GM10847 (cell line): ENCODE measurements around the gene TLR2.

ENCODE experiments used
- POLR2A ChIP-seq: IDR thresholded peaks from 2 replicates; pipeline ENCODE4 v1.6.1; 2011; ENCODE audit not compliant: insufficient read length; ENCODE audit errors: extremely low read depth

TLR2 gene

DNA sequence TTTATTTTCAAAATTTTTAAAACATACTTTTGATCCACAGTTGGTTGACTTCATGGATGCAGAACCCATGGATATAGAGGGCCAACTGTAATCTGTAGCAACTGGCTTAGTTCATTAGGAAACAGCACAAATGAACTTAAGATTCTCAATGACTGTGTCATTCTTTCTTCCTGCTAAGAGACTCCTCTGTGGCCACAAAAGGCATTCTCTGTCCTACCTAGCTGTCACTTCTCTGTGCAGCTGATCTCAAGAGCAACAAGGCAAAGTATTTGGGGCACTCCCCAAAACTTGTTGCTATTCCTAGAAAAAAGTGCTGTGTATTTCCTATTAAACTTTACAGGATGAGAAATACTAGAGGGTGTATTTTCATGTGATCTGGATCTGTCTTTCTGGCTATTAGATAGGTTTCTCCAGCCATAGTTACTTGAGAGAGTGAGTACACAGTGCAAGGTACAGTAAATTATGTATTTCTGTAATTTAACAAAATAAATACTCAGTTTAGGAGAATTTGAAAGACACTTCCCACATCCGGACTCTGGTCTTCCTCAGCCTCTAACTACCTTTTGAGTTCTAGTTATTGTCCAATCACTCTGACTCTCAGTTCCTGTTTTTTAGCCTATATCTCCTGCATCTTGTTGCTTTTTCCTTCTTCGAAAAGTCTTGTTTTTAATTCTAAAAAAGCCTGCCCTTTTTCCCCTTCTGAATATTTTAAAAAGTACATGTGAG, 21.8 kb downstream of the TLR2 start:
- no peak for TF ChIP-seq POLR2A

DNA sequence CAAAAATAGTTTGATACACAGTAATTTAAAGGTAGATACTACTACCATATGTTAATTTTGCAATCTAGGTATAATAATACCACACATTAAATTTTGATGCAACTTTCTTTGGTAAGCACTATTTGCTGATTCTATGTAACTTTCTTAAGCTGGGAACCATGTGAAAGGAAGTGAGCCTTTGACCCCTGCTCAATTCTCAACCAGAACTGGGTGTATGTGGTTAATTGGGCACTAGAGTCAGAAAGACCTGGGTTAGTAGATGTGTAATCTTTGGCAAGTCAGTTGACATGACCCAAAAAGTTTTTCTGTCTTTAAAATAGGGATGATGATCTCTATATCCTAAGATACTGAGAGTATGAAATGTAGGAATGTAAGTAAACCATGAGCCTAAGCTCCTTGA, 22.4 kb downstream of the TLR2 start:
- no peak for TF ChIP-seq POLR2A

DNA sequence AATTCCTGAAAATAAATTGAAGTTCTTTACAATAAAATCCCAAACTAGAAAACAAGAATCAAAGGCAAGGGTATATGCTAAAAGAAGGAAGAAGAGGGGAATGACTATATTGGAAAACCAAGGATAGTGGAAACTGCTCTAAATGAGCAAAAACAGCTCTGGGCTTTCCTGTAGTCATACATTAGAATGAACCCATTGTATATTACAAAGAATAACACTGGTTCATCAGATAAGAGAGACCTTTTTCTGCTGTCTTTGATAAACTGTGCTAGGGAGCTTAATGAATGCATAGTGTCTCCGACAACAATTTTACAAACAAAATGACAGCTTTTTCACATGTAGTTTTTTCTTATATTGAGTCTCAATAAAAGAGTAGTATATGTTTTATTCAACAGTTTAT, 26.6 kb downstream of the TLR2 start:
- TF ChIP-seq POLR2A, result no peak

DNA sequence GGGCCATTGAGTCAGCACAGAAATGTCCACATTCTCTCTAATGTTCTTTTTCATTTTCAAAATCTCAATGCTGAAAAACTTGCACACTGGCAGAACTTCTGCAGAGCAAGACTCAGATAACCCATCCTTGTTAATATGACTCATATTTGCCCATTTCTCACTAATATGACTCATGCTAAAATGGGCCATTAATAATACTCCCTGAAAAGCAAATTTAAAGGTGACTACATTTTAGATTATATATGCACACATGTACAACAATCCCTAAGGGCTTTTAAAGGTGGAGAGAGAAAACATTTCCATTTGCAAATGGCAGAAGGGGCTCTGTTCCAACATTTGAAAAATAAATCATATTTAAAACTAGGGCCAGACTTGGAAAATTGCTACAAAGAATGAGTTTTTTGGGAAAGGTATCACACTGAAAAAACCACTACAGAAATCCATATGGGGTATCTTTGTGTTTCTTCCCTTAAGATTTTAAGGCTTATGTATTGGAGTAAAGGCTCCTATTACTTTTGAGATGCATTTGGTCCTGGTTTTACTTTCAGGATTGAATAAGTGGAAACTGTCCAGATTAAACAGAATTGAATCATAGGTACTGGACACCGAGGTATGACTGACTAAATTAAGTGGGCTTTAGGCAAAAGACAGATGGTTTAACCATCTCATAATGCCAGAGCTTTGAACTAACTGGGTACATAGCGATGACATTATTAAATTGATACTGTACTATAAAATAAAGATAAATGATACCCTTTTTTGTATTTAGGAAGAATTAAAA, 30.0 kb downstream of the TLR2 start:
- TF ChIP-seq POLR2A, result no peak

DNA sequence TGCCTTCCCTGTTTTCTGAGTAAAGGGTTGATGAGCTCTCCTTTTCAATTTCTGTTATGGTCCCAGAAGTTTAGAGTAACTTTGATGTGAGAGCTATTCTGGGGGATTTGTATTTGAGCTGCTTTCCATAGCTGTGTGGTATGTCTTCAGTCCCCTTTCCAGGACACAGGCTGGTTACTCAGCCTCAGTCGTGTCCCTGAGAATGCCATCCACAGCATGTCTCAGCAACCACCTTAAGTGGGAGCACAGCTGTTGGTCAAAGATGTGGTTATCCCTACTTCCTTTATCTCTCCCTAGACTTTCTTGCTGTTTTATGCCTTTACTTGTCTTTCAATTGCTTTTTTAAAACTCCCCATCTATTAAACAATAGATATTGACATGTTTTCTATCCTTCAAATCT, 38.0 kb downstream of the TLR2 start:
- no peak for TF ChIP-seq POLR2A

DNA sequence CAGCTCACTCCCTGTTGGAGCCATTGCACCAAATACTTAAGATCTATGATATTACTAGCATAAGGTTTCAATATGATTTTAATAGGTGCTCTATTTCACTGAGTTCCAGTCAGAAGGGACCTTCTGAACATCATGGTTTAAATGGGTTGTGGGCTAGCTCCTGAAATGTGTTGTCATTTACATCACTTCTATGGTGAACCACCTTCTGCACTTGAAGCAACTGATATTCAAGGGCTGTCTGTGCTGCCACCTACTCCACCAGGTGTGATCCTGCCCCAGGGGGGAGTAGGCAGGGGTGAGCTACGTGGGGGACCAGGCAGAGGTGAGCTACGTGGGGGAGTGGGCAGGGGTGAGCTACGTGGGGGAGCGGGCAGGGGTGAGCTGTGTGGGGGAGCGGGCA, 40.5 kb downstream of the TLR2 start:
- no peak for TF ChIP-seq POLR2A

DNA sequence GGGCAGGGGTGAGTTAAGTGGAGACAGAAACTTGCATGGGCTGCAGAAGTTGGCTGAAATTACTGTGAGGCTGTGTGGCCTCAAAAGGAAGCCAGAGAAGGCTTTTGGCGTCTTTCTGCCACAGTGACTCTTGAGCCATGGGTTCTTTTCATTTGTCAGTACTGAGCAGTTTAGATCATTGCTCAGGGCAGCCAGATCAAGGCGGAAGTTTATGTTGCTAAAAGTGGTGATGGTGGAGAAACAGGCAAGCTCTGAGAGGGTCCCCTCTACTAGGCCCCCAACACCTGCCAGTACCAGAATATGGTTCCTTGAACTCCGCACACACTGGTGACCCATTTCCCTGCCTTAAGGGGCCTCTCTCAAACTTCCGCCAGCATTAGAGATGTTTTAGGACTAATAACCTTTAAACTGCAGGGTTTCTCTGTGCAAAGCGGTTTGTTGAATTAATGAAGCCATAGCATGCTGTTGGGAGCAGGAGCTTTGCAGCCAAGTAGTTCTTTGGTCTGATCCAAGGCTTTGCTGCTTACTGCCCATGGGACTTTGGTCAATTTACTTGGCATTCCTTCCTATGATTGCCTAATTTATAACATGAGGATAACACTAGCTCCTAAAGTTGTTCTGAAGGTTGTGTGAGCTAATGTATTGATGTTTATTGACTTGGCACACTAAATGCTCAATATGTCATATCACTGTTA, 41.2 kb downstream of the TLR2 start:
- TF ChIP-seq POLR2A, result no peak

DNA sequence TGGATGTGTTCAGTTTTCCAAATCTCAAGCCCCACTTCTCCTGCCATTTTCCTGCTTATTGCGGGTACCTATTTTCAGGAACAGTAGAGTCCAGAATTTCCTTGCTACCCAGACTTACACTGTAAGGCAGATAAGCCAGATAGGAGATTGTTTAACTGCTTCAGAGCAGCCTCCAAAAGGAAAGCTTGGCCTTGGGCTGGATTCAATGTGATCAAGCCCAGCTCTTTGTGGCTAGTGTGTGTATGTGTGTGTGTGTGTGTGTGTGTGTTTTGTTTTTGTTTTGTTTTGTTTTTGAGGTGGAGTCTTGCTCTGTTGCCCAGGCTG, 41.7 kb downstream of the TLR2 start:
- TF ChIP-seq POLR2A, result no peak

DNA sequence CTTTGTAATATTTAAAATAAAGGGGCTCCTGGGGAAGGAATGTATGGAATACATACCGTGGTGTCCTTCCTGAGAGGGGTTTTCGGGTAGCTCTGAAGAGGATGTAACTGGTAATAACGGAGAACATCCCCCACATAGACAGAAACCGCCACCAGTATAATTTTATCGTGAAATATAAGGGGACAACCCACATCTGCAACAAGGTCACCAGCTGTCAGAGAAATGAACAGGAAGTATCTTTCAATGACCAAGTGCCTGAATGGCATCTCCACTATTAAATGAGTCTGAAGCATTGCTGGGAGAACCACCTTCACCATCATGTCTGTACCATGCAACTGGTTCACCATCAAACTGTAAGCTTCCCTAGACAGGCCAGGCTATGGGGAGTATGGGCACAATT, 44.1 kb downstream of the TLR2 start:
- TF ChIP-seq POLR2A, result no peak

DNA sequence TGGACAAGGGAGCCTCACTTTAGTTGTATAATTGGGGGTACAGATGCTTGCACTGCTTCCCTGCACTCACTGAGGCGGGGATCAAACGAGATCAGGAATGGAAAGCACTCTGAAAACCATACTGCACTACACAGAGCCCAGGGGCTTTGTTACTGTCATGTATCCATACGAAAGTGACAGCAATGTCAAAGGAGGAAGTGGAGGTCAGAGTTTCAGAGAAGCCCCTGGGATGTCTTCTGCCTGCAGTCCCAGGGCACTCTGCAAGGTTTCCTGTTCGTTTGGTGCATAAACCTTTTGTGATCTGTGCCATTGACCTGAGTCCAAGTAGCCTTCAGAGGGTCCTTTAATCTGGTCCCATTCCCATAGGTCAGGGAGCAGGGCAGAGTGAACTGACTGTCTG, 44.6 kb downstream of the TLR2 start:
- no peak for TF ChIP-seq POLR2A

DNA sequence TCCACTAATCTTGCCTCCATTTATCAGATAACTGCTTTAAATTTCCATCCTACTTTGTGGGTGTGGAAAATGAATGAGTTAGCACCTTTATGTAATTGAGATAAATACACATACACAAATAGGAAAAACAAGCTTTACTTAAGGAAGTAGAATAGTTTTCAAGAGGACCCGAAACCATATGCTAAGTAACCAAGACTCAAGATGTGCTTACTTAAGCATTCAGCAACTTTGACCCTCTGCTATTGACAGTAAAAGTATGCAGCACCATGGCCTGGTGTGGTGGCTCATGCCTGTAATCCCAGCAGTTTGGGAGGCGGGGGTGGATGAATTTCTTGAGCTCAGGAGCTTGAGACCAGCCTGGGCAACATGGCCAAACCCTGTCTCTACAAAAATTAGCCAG, 45.8 kb downstream of the TLR2 start:
- no peak for TF ChIP-seq POLR2A

DNA sequence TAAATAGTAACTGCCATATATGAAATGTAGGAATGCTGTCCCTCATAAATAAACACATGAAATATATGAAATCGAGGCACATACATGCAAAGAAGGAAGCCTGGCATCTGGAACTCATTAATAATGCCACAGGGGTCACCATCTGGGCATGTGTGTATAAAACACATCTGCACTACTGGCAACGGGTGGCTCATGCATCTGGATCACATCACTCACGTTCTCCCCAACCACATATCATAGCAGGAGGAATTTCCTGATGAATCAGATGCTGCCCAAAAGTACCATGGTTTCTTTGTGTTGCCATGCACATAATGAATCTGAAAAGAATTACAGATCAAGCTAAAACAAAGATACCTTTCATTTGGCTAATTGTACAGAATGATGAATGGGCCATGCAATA, 47.2 kb downstream of the TLR2 start:
- TF ChIP-seq POLR2A, result no peak

DNA sequence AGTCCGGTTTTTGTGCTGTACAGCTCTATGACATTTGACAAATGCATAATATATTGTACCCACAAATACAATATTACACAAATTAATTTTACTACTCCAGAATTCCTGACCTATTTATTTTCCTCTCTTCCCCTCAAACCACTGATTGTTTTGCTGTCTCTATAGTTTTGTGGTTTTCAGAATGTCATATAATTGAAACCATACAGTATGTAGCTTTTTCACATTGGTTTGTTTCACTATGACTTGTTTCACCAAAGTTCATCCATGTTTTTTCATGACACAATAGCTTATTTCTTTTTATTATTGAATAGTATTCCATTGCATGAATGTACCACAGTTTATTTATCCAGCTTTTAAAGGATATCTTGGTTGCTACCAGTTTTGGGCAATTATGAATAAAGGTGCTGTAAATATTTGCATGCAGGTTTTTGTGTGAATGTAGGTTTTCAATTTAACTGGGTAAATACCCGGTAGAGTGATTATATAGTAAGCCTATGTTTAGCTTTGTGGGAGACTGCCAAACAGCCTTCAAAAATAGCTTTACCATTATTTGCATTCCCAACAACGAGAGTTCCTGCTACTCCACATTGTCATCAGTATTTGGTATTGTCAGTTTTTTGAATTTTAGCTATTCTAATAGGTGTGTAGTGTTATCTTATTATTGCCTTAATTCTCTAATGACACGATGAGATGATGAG, 49.8 kb downstream of the TLR2 start:
- no peak for TF ChIP-seq POLR2A

DNA sequence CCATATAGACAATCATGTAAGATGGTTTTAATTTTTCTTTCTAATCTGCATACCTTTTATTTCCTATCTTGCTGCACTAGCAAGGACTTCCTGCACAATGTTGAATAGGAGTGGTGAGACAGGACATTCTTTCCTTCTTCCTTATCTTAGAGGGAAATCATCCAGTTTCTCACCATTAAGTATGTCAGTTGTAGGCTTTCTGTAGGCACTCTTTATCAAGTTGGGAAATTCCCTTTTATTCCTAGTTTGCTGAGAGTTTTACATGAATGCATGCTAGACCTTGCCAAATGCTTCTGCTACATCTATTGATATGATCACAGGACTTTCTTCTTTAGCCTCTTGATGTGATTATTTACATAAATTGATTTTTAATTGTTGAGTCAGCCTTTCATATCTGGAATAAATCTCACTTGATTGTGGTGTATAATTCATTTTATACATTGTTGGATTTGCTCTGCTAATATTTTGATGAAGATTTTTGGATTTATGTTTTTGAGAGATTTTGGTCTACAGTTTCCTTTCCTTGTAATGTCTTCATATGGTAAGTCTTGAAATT, 51.9 kb downstream of the TLR2 start:
- no peak for TF ChIP-seq POLR2A

DNA sequence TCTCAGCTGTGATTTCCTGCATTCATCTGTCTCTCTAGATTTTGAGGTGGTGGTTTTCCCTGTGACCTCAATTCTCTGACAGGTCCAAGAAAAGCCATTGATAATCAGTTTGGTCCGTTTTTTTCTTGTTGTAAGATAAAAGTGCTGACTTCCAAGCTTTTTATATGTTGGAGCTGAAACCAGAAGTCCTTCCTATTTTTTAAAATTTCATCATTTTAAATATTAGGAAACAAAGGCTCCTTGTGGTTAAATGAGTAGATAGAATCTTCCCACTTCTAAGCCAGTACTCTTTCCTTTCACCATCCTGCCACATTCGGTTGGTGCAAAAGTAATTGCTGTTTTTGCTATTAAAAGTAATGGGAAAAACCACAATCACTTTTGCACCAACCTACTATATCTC, 57.5 kb downstream of the TLR2 start:
- TF ChIP-seq POLR2A, result no peak
